ENCODE data around the gene IGSF21. TPM values are rescaled to one million over a fixed set of nuclear protein-coding genes. Genes with fewer than 3 reads are reported as not detected.

Gene IGSF21
- total RNA-seq, 4 donors from 2014 or later: 0.26 to 2.7 (median 0.88) TPM; not detected in 1

DNA sequence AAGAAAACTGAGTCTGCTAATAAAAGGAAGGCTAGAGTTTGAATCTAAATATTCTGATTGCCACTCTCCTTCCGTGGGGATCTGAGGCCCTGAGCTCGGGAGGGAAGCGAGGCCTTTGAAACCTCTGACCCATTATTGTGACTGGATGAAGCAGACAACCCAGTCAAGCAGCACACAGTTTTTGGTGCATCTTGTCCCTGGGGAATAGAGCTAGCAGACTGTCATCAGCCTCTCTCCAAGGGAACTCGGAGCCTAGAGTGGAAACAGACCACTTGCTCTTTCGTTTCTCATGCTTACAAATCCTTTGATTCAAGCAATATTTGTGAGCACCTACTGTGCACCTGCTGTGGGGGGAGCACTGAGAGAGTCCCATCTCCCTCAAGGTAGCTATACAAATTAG lies 240.0 kb downstream of the IGSF21 start:
- Histone ChIP-seq H3K4me3 (no peak overlapping the region), H3K27me3 (peaks cover 0 to 75% (median 0%) of the 10 kb centered on the region in 4 donors), H3K27ac (no peak overlapping the region), H3K36me3 (no peaks in the 10 kb centered on the region), H3K4me1 (no peaks in the 10 kb centered on the region), H3K9me3 (no peaks in the 10 kb centered on the region)
- WGBS, 2 donors: 60 to 70% methylated on average over 5 of the region's 5 CpGs
- DNase-seq: no peak
- no peak for TF ChIP-seq POLR2A (IDR thresholded peaks at IDR 0.05)
- TF ChIP-seq, protein P1, sequence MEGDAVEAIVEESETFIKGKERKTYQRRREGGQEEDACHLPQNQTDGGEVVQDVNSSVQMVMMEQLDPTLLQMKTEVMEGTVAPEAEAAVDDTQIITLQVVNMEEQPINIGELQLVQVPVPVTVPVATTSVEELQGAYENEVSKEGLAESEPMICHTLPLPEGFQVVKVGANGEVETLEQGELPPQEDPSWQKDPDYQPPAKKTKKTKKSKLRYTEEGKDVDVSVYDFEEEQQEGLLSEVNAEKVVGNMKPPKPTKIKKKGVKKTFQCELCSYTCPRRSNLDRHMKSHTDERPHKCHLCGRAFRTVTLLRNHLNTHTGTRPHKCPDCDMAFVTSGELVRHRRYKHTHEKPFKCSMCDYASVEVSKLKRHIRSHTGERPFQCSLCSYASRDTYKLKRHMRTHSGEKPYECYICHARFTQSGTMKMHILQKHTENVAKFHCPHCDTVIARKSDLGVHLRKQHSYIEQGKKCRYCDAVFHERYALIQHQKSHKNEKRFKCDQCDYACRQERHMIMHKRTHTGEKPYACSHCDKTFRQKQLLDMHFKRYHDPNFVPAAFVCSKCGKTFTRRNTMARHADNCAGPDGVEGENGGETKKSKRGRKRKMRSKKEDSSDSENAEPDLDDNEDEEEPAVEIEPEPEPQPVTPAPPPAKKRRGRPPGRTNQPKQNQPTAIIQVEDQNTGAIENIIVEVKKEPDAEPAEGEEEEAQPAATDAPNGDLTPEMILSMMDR (IDR thresholded peaks at IDR 0.05): no peak
- intact Hi-C loops (cut with DNase I): no loop called here

- Histone ChIP-seq H3K27me3 (peaks cover 0 to 83% (median 0%) of the 10 kb centered on the region in 4 donors), H3K4me1 (no peaks in the 10 kb centered on the region), H3K4me3 (no peak overlapping the region), H3K36me3 (no peaks in the 10 kb centered on the region), H3K27ac (no peak overlapping the region), H3K9me3 (no peaks in the 10 kb centered on the region)
- WGBS, 2 donors: 28 to 52% methylated on average over 2 of the region's 3 CpGs
- TF ChIP-seq, protein P1 (IDR thresholded peaks at IDR 0.05): no peak
- no peak for TF ChIP-seq POLR2A (IDR thresholded peaks at IDR 0.05)
- no peak for DNase-seq
- intact Hi-C loops (cut with DNase I): no loop called here
Measured at GRCh38 chr1:18348354-18348753, 240.8 kb downstream of the IGSF21 start.

DNA sequence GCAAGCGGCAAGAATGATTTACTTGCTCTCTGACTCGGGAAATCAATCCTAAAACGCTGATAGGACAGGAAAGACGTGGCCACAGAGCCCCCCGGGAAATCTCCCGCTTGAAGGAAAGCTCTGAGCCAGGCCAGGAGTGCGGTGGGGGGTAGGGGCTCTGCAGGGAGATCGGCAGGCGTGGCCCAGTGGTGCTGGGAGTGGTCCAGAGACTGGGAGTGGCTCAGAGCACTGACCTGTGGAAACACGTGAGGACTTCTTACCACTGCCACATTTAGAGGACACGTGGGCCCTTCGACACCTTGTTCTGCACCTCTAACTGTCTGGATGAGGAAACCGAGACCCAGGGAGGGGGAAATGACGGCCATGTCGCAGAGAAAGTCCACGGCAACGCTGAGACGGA lies 243.1 kb downstream of the IGSF21 start:
- Histone ChIP-seq H3K4me3 (no peak overlapping the region), H3K27me3 (peaks cover 0 to 82% (median 0%) of the 10 kb centered on the region in 4 donors), H3K4me1 (no peaks in the 10 kb centered on the region), H3K9me3 (no peaks in the 10 kb centered on the region), H3K36me3 (no peaks in the 10 kb centered on the region), H3K27ac (no peak overlapping the region)
- intact Hi-C loops (cut with DNase I): no loop called here
- no peak for DNase-seq
- 50 to 64% methylated on average over 7 to 17 of the region's 18 CpGs for WGBS, 2 donors
- no peak for TF ChIP-seq POLR2A (IDR thresholded peaks at IDR 0.05)
- TF ChIP-seq, protein P1 (IDR thresholded peaks at IDR 0.05): no peak

DNA sequence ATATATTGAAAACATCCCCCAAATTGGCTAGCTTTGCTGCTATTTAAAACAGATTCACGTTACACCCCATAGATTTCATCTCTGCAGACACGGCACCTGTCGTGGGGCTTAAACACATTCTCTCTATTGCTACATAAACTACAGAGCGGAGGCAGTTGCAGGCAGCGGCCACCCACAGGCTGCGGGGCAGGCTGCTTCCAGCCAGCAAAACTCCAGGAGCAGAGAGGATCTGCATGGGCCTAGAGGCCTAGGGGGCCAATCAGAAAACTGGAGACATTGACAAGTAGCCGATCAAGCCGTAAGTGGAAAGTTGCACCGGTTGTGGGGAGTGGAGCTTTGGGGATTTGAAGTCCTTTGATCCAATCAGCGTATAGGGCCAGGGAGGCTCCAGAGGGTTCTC lies 244.1 kb downstream of the IGSF21 start:
- Histone ChIP-seq H3K27me3 (peaks cover 0 to 81% (median 0%) of the 10 kb centered on the region in 4 donors), H3K36me3 (no peaks in the 10 kb centered on the region), H3K9me3 (no peaks in the 10 kb centered on the region), H3K27ac (no peak overlapping the region), H3K4me1 (no peaks in the 10 kb centered on the region), H3K4me3 (no peak overlapping the region)
- TF ChIP-seq, protein P1 (IDR thresholded peaks at IDR 0.05): no peak
- no peak for TF ChIP-seq POLR2A (IDR thresholded peaks at IDR 0.05)
- DNase-seq: no peak
- 43 to 53% methylated on average over 4 to 9 of the region's 10 CpGs for WGBS, 2 donors
- intact Hi-C loops (cut with DNase I): no loop called here

DNA sequence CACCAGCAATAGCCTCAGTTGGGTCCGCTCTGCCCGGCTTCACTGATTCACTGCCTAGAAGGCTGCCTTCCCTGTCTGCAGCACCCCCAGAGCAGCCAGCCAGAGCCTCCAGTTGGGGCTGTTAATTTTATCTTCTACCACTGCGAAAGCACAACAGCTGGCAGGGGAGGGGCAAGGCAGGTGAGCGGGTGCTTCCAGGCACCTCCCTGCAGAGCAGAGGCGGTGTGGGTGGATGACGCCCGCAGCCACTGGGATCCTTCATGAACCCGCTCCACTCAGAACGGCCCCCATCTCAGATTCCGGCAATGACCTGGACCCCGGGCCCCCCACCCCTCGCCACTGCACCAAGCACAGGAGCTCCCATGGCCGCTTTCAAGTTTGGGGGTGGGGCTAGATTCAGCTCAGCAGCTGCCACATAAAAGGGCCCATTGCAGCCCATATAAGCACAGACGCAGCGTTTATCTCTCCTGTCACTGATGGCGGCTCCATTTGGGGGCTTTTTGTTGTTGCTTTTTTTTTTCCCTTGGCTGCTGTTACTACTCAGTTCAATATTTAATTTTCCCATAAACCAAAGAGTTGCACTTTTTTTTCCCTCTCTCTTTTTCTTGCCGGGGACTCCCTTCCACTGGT lies 245.2 kb downstream of the IGSF21 start:
- 39 to 58% methylated on average over 6 to 9 of the region's 17 CpGs for WGBS, 2 donors
- peaks cover 0 to 80% (median 0%) of the 10 kb centered on the region in 4 donors for H3K27me3 ChIP-seq
- no peaks in the 10 kb centered on the region for H3K36me3 ChIP-seq
- no peaks in the 10 kb centered on the region for H3K9me3 ChIP-seq
- no peak overlapping the region for H3K4me3 ChIP-seq
- no peak overlapping the region for H3K27ac ChIP-seq
- H3K4me1 ChIP-seq: no peaks in the 10 kb centered on the region
- TF ChIP-seq POLR2A (IDR thresholded peaks at IDR 0.05): no peak
- TF ChIP-seq, protein P1 (IDR thresholded peaks at IDR 0.05): no peak
- DNase-seq: no peak
- intact Hi-C loops (cut with DNase I): no loop called here
